Measurements from ENCODE around the gene MAST3. TPM values are rescaled to one million over a fixed set of nuclear protein-coding genes. Genes with fewer than 3 reads are reported as not detected.

Gene MAST3
- total and polyA plus RNA-seq, 8 donors, result 13.7 to 27.5 (median 23.6) TPM

DNA sequence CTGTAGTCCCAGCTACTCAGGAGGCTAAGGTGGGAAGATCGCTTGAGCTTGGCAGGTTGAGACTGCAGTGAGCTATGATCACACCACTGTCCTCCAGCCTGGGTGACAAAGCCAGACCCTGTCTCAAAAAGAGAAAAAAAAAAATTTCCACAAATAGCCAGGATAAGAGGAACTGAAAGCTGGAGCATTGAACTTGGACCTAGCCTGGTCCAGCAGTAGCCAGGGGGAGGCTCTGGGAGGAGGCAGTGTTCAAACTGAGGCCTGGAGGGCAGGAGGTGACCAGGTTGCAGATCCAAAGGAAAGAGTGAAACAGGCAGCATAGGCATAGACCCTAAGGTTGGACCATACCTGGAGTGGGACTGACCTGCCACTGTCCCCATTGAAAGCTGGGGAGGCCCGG is 28.5 kb downstream of the MAST3 start:
- FAIRE-seq (no peak), DNase-seq (no peak), ATAC-seq (peak in 1 of 4 donors; percentile 26)
- no peaks in the 10 kb centered on the region for H3K4me1 ChIP-seq
- no peaks in the 10 kb centered on the region for H3K9me3 ChIP-seq
- H3K4me3 ChIP-seq, result no peak overlapping the region
- H3K36me3 ChIP-seq, result peaks cover 11 to 66% (median 21%) of the 10 kb centered on the region in 3 donors
- intact Hi-C loops (cut with DNase I), result no loop called here
- no peak overlapping the region for H3K27ac ChIP-seq
- 71 to 72% methylated on average over 2 of the region's 2 CpGs for WGBS, 2 donors
- TF ChIP-seq, protein P1, sequence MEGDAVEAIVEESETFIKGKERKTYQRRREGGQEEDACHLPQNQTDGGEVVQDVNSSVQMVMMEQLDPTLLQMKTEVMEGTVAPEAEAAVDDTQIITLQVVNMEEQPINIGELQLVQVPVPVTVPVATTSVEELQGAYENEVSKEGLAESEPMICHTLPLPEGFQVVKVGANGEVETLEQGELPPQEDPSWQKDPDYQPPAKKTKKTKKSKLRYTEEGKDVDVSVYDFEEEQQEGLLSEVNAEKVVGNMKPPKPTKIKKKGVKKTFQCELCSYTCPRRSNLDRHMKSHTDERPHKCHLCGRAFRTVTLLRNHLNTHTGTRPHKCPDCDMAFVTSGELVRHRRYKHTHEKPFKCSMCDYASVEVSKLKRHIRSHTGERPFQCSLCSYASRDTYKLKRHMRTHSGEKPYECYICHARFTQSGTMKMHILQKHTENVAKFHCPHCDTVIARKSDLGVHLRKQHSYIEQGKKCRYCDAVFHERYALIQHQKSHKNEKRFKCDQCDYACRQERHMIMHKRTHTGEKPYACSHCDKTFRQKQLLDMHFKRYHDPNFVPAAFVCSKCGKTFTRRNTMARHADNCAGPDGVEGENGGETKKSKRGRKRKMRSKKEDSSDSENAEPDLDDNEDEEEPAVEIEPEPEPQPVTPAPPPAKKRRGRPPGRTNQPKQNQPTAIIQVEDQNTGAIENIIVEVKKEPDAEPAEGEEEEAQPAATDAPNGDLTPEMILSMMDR (IDR thresholded peaks at IDR 0.05), result no peak
- H3K27me3 ChIP-seq, result no peaks in the 10 kb centered on the region

DNA sequence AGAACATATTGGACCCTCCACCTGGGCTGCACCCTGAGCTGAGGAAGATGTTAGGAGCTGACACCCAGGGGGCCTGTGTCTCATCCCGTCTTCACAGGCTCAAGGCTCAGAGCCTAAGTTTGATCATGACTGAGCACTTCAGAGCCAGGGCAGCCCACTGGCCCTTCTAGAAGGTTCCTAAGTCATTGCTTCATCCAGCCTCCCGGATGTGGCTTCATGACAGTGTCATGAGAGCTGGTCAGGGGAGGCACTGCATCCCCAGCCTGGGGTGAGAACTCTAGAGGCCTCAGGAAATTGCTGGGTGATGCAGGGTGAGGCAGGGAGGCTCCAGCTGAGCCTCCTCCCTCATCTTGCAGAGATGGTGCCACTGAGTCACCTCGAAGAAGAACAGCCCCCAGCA is 30.5 kb downstream of the MAST3 start:
- H3K27ac ChIP-seq, result no peak overlapping the region
- 82 to 89% methylated on average over 3 of the region's 3 CpGs for WGBS, 2 donors
- TF ChIP-seq, protein P1 (IDR thresholded peaks at IDR 0.05), result no peak
- H3K36me3 ChIP-seq, result peaks cover 11 to 75% (median 26%) of the 10 kb centered on the region in 3 donors
- intact Hi-C loops (cut with DNase I), result no loop called here
- no peak for ATAC-seq
- DNase-seq, result no peak
- no peaks in the 10 kb centered on the region for H3K27me3 ChIP-seq
- H3K4me3 ChIP-seq, result no peak overlapping the region
- FAIRE-seq, result no peak
- no peaks in the 10 kb centered on the region for H3K4me1 ChIP-seq
- no peaks in the 10 kb centered on the region for H3K9me3 ChIP-seq

DNA sequence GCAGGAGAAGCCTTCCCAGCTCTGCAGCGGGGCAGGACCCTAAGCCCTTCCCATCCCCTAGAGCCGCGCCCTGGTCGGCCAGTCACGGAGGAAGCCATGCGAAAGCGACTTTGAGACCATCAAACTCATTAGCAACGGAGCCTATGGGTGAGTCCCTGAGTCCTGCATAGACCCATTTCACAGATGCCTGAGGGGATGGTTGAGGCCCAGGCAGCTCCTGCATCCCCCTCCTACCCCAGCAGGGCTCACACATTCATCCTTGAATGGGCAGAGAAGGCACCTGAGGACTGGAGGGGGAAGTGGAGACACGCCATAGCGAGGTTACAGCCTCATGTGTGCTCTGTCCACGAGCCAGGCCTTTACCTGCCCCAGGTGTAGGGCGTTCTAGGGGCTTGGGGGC is 31.2 kb downstream of the MAST3 start:
- DNase-seq (peak in 1 of 6 donors; percentile 13), FAIRE-seq (no peak), ATAC-seq (no peak)
- Histone ChIP-seq H3K9me3 (no peaks in the 10 kb centered on the region), H3K4me1 (no peaks in the 10 kb centered on the region), H3K27ac (no peak overlapping the region), H3K36me3 (peaks cover 11 to 74% (median 21%) of the 10 kb centered on the region in 3 donors), H3K4me3 (no peak overlapping the region), H3K27me3 (no peaks in the 10 kb centered on the region)
- 94 to 95% methylated on average over 12 of the region's 12 CpGs for WGBS, 2 donors
- TF ChIP-seq, protein P1 (IDR thresholded peaks at IDR 0.05), result no peak
- intact Hi-C loops (cut with DNase I), result no loop called here

DNA sequence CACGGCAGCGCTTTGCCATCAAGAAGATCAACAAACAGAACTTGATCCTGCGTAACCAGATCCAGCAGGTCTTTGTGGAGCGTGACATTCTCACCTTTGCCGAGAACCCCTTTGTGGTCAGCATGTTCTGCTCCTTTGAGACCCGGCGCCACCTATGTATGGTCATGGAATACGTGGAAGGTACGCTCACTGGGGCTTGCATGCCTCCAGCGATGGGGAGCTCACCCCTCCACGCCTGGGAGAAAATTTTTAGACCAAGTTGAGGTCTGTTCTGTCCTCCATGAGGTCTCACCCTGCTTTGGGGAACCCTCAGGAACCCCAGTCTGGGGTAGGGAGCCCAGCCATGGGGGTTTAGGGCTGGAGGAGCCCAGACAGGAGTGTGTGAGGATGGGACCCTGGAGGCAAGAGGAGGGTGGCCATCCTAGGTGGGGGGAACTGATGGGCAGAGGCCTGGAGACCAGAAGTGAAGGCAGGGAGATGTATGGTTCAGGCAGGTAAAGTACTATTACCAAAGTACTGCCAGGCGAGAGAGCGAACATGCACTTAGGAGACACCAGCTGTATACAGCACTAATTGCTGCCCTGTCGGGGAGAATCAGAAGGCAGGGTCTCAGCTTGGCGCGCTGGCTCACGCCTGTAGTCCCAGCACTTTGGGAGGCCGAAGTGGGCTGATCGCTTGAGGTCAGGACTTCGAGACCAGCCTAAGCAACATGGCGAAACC is 33.1 kb downstream of the MAST3 start:
- peaks cover 9 to 71% (median 28%) of the 10 kb centered on the region in 3 donors for H3K36me3 ChIP-seq
- intact Hi-C loops (cut with DNase I), result no loop called here
- no peaks in the 10 kb centered on the region for H3K9me3 ChIP-seq
- FAIRE-seq, result no peak
- TF ChIP-seq, protein P1 (IDR thresholded peaks at IDR 0.05), result no peak
- no peak for DNase-seq
- H3K27ac ChIP-seq, result no peak overlapping the region
- H3K27me3 ChIP-seq, result no peaks in the 10 kb centered on the region
- 93% methylated on average over 21 of the region's 21 CpGs for WGBS, 2 donors
- no peaks in the 10 kb centered on the region for H3K4me1 ChIP-seq
- no peak for ATAC-seq
- H3K4me3 ChIP-seq, result no peak overlapping the region

Measured in pancreas (tissue), 10 donors.